GM12878 (cell line): ENCODE results near the gene COL15A1. TPM values are rescaled to one million over a fixed set of nuclear protein-coding genes. Genes with fewer than 3 reads are reported as not detected.

Experiments used
- CEBPB ChIP-seq, 2 experiments: fragments of 150-350 bp in 1 of 2; IDR thresholded peaks; 2 replicates each; pipeline ENCODE4 v1.6.1; 2012 to 2014; ENCODE audit warnings: low read depth in 2 of 2, low read length in 2 of 2, borderline replicate concordance in 1 of 2, inconsistent platforms in 1 of 2
- NR2C1 ChIP-seq: fragments of 450-650 bp; IDR thresholded peaks from 2 replicates; pipeline ENCODE4 v1.6.1; 2017; ENCODE audit warnings: antibody characterized with exemption, mild to moderate bottlenecking, moderate library complexity
- SMC3 ChIP-seq: IDR thresholded peaks from 2 replicates; pipeline ENCODE4 v1.6.1; 2011; ENCODE audit warnings: low read length, improper control_type of control experiment, borderline replicate concordance
- polyA plus RNA-seq, 11 experiments: library from polyadenylated mRNA; depleted of rRNA in 4 of 11; unstranded in 6 of 11; stranded (reverse) in 5 of 11; fragments of >200 nt; fragmentation: Nextera tagmentation in 4 of 11; fragmentation: Illumina TruSeq in 1 of 11; extraction: Ambion mirVana in 4 of 11; extraction: Trizol in 1 of 11; gene quantifications; 1 replicate in 1 of 11; 2 replicates in 10 of 11; pipeline versions ENCODE4 v1.2.1 to v1.2.3, GENCODE V29; 2011 to 2016; ENCODE audit warnings: inconsistent platforms in 2 of 11, missing spikeins in 2 of 11, low read depth in 1 of 11
- total RNA-seq, 4 experiments: library from RNA; depleted of rRNA in 3 of 4; stranded (reverse); fragments of >200 nt in 3 of 4; fragmentation: Illumina TruSeq in 1 of 4; extraction: Trizol in 1 of 4; gene quantifications; 2 replicates each; pipeline versions ENCODE4 v1.2.1 to v1.2.3, GENCODE V29; 2013 to 2021
- TF ChIP-seq, protein P1 (sequence below): fragments of 450-650 bp; IDR thresholded peaks from 2 replicates; pipeline ENCODE4 v1.6.1; 2016; ENCODE audit warnings: mild to moderate bottlenecking, moderate library complexity, borderline replicate concordance
- TF ChIP-seq, protein P2 (sequence below): IDR thresholded peaks from 2 replicates; pipeline ENCODE4 v1.6.1; 2011; ENCODE audit warnings: borderline replicate concordance, low read depth, mild to moderate bottlenecking, moderate library complexity, low read length; ENCODE audit not compliant: insufficient read depth, poor library complexity, severe bottlenecking

COL15A1 gene
- total and polyA plus RNA-seq, 10 of the 15 experiments (the other 5 are each of a cell fraction or from before 2014, with no cell fraction given), result 0.01 to 0.28 (median 0.06) TPM; not detected in 2

DNA sequence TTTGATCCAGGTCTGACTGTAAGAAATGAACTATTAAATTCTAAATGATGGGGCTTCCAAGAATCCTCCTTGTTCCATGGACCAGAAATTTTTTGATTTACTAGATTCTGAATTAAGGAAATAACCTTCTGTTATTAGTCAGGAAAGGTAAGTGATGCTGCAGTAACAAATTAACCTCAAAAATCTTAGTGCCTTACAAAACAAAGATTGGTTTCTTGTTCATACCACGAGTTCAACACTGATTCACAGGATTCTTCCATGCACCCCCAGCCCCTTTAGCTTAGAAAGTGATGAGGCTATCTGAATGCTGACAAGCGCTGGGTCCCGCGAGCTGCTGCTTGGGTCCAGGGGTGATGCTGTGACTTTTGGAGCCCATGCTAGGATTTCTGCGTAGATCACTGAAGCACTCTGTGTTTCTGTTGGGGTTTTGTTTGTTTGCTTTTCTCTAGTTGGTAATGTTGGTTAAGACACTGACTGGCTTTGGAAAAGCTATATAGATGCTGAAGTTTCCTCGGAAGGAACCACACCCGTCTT lies 52.3 kb downstream of the COL15A1 start (continued):
- TF ChIP-seq, protein P1, sequence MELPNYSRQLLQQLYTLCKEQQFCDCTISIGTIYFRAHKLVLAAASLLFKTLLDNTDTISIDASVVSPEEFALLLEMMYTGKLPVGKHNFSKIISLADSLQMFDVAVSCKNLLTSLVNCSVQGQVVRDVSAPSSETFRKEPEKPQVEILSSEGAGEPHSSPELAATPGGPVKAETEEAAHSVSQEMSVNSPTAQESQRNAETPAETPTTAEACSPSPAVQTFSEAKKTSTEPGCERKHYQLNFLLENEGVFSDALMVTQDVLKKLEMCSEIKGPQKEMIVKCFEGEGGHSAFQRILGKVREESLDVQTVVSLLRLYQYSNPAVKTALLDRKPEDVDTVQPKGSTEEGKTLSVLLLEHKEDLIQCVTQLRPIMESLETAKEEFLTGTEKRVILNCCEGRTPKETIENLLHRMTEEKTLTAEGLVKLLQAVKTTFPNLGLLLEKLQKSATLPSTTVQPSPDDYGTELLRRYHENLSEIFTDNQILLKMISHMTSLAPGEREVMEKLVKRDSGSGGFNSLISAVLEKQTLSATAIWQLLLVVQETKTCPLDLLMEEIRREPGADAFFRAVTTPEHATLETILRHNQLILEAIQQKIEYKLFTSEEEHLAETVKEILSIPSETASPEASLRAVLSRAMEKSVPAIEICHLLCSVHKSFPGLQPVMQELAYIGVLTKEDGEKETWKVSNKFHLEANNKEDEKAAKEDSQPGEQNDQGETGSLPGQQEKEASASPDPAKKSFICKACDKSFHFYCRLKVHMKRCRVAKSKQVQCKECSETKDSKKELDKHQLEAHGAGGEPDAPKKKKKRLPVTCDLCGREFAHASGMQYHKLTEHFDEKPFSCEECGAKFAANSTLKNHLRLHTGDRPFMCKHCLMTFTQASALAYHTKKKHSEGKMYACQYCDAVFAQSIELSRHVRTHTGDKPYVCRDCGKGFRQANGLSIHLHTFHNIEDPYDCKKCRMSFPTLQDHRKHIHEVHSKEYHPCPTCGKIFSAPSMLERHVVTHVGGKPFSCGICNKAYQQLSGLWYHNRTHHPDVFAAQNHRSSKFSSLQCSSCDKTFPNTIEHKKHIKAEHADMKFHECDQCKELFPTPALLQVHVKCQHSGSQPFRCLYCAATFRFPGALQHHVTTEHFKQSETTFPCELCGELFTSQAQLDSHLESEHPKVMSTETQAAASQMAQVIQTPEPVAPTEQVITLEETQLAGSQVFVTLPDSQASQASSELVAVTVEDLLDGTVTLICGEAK, result no peak
- no peak for TF ChIP-seq NR2C1
- no peak for TF ChIP-seq CEBPB (IDR thresholded peaks at IDR 0.05; ENCODE audit: borderline replicate concordance in 1 of 2, low read depth in 2 of 2, low read length in 2 of 2)
- no peak for TF ChIP-seq SMC3
- TF ChIP-seq, protein P2, sequence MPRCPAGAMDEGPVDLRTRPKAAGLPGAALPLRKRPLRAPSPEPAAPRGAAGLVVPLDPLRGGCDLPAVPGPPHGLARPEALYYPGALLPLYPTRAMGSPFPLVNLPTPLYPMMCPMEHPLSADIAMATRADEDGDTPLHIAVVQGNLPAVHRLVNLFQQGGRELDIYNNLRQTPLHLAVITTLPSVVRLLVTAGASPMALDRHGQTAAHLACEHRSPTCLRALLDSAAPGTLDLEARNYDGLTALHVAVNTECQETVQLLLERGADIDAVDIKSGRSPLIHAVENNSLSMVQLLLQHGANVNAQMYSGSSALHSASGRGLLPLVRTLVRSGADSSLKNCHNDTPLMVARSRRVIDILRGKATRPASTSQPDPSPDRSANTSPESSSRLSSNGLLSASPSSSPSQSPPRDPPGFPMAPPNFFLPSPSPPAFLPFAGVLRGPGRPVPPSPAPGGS, result no peak
